HL-60/S4 treated with phorbol 12-myristate 13-acetate at 8.2 ng/mL for 4 days and 3 days (cell line): Measurements from ENCODE around the gene KIF26B.

Experiments used
- in situ Hi-C: fragments of 300-500 bp; cut with MboI; formaldehyde crosslinking; loops from 2 replicates; pipeline ENCODE4 v1.15.0; 2022; ENCODE audit warnings: low sequenced_read_pairs

KIF26B gene

GRCh38 chr1:245542365-245542764, 387.6 kb downstream of the KIF26B start:
- in situ Hi-C loops: no loop called here

DNA sequence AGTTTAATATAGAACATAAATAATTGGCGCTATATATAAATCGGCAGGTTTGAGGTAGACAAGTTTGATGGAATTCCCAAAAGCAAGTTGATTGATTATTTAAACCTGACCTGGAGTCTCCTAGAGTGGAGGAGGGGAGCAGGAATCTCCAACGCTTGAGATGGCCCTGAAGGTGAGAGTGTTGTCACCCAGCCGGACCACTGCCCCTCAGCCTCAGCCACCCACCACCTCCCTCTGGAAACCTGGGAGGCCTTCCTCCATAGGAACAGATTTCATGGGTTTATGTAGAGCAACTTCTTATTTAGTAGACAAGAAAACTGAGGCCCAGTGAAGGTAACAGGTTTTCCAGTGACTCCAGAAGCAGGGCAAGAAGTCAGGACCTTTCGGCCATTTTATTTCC, 389.5 kb downstream of the KIF26B start:
- in situ Hi-C loops: no loop called here

DNA sequence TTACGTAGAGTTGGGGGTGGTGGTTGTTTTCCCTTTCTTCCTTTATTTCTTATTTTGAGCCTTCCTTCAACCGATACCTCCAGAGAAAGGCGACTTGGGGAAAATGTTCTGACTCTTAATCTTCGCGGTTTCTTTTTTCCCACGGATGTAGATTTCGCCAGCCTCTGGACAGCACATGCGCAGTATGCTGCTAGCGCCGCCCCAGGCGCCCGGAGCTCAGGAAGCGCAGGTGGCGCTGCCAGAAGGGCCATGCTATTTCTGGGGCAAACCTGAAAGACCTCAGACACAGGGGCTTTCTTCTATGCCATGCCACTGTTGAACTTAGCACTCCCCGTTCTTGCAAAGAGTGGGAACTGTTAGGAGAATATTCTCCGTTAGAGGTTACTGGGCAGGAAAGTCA, 392.1 kb downstream of the KIF26B start:
- in situ Hi-C loops: no loop called here

DNA sequence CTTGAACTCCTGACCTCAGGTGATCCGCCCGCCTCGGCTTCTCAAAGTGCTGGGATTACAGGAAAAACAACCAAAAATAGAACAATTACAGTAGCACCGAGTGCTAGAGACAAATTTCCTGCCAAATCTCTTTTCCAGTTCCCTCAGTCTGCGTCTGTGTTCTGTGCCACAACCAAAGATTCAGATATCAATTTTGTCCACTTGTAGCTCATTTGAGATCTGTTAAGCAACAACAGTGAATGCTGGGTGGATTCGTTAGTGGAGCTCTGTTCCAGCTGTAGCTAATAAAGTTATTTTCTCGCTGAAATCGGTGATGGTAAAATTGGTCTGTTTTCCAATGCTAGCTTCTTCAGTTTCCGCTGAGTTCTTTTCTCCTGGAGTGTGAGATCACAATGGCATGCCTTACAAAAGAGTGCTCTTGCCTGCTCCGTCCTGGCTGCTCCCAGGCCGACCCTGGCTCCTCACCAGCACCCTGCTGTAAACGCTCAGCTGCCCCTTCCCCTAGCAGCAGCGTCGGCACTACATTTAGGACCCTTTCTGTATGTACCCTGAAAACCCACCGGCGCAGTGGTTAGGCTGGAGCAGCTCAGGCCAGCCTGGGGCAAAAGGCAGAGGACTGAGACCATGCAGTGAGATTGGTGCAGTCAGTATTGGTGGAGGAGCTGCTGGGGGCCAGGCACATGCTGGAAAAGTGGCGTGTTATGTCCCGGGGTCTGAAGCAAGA, 395.4 kb downstream of the KIF26B start:
- in situ Hi-C loops: no loop called here

DNA sequence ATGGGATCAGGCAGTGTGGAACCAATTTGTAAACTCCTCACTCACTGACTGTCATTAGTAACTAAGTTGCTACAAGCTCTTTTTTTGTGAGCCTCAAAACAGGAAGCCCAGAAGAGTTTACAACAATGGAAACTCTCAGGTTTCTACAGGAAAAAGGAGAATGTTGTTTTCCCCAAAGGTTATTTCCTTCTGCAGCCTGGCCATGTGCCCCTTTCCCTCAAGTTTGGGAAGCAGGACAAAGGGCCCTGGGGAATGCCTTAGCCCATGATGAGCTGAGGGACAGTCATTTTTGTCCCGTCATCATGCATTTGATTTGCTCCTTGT, 395.9 kb downstream of the KIF26B start:
- in situ Hi-C loops: no loop called here

DNA sequence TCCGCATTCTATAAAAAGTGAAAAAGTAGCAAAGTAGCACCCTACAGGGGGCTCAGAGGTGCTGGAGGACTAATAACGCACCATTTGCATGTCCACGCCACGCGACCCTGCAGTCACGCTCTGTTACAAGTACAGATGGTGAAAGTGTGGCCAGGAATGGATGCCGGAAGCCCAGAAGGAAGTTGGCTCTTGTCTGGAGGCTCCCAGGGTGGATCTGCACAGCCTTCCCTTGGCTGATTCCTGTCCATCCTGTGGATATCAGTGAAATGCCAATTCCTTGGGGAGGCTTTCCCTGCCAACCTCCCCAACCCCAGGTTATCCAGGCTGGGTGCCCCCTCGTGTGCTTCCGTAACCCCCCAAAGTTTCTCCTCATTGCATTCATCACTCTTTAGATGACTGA, 396.8 kb downstream of the KIF26B start:
- in situ Hi-C loops: no loop called here

- in situ Hi-C loops: no loop called here
These were observed 397.5 kb downstream of the KIF26B start for GRCh38 chr1:245552331-245552730.

- in situ Hi-C loops: no loop called here
These were observed 401.3 kb downstream of the KIF26B start for GRCh38 chr1:245556057-245556456.

DNA sequence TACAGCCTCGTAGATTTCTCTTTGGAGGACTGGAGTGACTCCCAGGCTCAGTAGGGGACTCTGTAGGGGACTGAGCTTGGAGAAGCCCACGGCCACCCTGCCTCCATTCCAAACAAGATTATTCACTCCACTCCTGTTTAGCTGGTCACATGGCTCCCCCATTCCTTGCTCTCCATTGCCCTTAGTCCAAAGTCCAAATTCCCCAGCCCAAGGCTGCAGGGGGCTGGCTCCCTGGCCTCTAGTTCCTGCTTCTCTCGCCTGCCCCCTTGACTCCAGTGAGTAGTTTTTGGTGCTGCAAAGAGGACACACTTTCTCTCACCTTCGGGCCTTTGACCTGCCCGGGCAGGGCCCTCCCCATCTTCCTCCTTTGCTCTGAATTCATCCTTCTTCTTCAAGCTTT, 403.3 kb downstream of the KIF26B start:
- in situ Hi-C loops: no loop called here

DNA sequence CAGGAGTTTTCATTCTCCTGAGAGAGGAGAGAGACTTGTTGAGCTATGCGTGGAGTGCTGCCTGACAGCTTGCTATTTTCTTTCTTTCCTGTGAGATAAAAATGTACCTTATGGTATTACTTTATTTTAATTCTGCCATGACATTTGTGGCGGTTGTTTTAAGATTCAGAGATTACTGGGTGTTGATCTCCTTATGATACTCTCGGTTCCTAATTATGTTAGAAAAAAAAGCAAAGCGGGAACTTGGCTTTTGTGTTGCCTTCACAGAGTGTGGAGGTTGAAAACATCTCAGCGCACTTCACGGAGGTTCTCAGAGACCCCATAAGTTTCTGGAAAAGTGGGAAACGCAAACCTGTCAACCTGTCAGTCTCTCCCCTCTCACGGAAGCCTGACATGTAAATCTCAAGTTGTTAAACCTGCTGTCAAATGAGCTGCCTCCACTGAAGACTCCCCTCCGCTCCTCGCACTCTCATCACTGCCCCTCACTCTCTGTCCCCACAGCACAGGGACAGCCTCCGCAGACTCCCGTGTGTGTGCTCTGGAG, 405.6 kb downstream of the KIF26B start:
- in situ Hi-C loops: no loop called here

DNA sequence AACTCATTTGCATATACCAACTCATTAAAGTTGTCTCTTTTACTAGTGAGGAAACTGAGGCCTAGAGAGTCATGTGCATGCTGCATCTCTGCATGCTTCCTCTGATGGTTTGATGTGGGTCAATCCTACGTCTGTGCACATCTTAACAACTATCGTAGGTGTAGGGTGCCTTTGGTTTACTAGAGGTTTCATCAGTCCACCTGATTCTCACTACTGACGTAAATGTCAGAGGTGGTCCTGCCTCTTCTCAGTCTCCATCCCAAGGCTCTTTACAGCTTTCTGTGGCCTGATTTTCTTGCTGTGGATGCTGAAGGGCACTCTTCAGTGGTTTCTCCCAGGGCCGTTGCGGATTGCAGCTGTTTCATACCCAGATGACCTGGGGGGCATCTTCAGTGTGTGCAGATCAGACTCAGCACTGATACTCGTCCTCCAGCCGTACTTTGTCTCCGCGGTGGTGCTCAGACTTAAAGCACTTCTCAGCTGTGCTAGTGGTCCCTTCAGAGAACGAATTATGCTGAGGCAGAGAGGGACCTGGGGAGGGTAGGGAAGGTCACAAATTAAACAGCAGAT, 407.0 kb downstream of the KIF26B start:
- in situ Hi-C loops: no loop called here

GRCh38 chr1:245566134-245566533, 411.3 kb downstream of the KIF26B start:
- in situ Hi-C loops: no loop called here

- in situ Hi-C loops: no loop called here
These were observed 412.2 kb downstream of the KIF26B start for GRCh38 chr1:245566952-245567351.

- in situ Hi-C loops: no loop called here
These were observed 417.1 kb downstream of the KIF26B start for GRCh38 chr1:245571815-245572294.

- in situ Hi-C loops: no loop called here
These were observed 417.9 kb downstream of the KIF26B start for GRCh38 chr1:245572709-245573108.

DNA sequence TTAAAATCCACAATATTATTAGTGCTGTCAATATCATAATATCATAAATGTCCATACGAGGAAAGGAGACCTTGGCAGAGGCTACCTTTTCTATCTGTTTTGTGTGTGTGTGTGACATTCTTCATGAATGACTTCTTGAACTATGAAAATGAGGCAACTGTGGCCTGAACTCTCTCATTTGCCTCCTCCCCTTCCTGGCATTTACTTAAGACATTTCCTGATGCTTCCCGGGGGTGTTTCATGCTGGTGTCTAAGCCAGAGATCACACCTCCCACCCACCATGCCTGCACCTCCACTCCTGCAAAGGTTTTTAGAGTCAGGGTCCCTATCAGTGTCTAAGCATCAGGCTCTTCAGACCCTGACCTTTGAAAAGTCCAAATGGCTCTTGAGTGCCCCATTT, 420.9 kb downstream of the KIF26B start:
- in situ Hi-C loops: no loop called here

- in situ Hi-C loops: no loop called here
These were observed 421.5 kb downstream of the KIF26B start for GRCh38 chr1:245576323-245576722.

DNA sequence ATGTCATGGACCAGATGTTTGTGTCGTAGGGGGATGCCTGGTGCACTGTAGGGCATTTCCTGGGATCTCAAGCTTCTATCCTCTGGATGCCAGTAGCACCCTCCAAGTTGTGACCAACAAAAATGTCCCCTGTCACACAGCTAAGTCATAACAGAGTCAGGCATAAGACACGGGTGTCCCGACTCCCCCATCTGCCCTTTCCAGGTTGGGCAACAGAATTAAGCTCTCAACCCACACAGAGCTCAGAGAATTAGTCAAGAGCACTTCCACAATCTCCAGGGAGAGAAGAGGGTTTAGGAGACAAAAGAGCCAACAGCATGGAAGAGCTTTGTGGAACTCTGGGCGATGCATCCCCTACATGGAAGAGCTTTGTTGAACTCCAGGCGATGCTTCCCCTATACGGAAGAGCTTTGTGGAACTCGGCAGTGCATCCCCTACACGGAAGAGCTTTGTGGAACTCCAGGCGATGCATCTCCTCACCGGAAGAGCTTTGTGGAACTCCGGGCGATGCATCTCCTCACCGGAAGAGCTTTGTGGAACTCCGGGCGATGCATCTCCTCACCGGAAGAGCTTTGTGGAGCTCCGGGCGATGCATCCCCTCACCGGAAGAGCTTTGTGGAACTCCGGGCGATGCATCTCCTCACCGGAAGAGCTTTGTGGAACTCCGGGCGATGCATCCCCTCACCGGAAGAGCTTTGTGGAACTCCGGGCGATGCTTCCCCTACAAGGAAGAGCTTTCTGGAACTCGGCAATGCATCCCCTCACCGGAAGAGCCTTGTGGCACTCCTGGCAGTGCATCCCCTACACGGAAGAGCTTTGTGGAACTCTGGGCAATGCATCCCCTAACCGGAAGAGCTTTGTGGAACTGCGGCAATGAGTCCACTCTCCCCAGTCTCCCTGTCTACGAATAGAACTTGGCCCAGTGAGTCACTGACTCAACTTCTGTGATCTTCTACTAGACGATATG, 422.7 kb downstream of the KIF26B start:
- in situ Hi-C loops: no loop called here

DNA sequence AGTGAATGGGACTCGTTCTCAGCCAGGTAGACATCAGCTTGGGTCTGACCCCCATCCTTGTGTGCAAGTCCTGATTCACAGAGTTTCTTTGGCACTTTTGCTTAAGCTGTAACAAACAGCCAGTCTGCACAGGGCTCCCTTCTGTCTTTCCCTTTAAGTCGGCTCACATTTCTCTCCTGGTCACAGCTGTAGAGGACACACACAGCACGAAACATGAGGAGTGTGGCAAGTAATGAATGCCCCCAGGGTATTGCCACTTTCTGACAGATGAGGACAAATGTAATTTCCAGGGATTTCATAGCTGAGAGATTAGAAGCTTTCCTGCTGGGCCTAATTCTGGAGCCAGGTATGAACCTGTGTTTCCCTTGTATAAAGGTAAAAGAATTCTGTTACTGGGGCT, 423.5 kb downstream of the KIF26B start:
- in situ Hi-C loops: no loop called here

DNA sequence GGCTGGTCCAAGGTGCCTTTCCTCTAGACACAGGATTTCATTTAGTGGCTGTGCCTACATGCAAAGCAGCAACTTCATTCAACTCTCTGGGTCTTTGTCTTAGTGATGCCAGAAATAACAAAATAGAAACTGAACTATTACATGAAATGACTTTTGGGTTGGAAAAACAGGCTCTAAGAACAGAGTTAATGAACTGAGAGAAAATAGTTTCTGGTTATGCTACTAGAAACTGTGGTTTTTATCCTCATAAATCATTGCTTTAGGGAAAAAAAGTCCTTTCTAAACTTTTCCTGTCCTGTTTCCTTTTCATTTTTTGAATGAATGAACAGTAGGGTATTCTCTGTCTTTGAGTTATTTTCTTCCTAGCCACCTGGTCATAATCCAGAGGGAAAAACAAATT, 424.0 kb downstream of the KIF26B start:
- in situ Hi-C loops: no loop called here

DNA sequence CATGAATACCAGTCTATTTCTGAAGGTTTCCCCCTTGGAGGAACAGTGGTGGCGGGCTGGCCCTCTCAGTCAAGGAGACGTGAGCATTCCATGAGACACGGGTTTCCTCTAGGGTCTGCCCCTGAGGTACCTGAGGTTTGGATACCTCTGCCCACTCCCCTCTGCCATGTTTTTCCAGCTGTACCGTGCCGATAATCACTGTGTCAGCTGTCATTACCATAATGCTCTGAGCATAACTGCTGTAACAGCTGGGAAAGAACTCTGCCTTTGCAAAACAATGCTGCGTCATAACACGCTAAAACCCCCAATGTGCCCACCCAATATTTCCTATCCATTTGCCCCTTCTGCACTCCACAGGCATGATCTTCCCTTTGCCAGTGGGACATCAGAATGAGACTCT, 425.1 kb downstream of the KIF26B start:
- in situ Hi-C loops: no loop called here

- in situ Hi-C loops: no loop called here
These were observed 425.9 kb downstream of the KIF26B start for GRCh38 chr1:245580651-245581050.
